ENCODE results near the gene DNAJA4.

Gene DNAJA4

DNA sequence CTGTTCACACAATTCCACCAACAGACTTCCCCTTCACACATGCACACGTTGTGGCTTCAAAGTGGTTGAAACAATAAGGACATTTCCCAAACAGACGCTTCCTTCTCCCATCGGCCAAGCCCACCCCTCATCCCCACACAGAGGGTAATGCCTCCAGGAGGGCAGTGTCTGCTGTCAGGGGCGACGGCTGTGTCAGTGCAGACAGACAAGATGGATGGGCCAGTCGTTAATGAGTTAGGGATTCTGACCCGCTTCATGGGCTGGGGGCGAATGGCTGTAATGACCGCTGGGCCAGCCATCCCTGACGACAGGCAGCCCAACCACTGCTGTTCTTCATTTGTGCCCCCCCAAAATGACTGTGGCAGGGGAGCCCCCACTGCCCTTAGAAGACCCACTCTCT is 55.2 kb downstream of the DNAJA4 start:
- DNase-seq: no peak

DNA sequence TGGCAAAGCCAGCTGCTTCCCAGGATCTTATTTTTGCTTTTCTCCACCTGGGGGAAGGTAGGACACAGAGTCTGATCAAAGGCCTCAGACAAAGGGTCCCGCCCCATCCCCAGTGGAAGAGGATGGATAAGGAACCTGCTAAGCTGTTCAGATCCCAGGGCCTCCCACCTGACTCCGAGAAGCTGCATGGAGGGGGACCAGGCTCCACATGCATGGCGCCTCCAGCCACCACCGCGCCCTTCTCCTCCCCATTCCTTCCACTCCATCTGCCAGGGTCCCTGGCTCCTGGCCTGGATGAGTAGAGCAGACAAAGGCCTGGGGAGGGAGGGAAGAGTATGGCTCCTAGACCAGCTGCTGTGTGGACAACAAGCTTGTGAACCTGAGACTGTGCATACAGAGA is 55.8 kb downstream of the DNAJA4 start:
- DNase-seq: no peak

DNA sequence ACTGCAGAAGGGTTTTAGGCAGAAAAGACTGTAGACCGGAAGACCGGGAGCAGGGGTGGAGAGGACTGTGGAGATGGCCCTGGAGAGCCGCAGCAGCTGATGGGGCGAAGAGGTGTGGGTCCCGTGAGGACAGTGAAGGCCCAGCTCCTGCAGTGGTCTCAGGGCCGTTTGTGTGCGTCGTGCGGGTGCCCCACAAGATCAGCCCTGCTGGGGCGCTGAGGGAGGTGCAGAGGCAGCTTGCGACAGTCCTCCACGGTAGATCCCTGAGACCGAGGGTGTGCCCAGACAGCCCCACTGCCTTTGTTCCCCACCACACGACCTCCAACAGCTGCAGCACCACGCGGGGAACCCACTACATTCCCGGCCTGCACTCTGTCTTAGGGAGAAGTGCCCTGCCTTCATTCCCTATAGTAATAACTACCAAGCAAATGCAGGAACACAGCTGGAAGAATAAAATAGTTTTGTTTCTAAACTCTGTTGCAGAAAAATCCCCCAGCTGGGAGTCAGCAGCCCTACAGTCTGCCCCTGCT is 56.7 kb downstream of the DNAJA4 start:
- no peak for DNase-seq

DNA sequence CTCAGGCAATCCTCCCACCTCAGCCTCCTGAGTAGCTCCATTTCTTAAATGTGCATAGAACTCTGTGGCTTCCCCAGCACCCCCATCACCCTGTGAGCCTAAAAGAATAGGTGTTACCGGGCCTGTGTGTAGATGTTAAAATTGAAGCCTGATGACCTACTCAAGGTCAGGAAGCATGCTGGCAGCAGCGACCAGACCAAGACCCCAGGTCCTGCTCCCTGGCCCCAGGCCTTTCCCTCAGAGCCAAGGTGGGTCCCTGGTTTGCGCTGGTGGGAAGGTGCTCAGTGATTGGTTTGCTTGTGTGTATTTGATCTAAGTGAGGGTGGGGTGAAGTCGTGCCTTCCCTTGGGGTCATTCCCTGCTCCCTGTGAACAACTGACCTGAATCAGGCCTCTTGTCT is 57.4 kb downstream of the DNAJA4 start:
- no peak for DNase-seq

DNA sequence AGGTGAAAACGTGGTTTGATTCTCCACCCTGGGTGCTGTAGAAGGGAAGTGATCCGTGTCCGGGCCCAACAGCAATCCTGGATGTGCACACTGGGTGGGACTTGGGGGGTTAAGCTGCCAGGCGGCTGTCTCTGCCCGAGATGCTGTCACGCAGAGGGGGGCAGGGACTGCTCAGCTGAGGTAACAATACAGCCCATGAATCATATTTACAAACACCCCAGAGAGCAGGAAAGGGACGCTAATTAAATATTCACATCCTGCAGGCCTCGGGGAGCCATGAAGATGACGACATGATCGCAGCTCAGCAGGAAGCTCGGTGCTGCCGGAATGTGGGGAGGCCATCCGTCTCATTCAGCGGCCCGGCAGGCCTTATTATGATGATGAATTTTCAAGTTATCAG is 57.9 kb downstream of the DNAJA4 start:
- DNase-seq: no peak

DNA sequence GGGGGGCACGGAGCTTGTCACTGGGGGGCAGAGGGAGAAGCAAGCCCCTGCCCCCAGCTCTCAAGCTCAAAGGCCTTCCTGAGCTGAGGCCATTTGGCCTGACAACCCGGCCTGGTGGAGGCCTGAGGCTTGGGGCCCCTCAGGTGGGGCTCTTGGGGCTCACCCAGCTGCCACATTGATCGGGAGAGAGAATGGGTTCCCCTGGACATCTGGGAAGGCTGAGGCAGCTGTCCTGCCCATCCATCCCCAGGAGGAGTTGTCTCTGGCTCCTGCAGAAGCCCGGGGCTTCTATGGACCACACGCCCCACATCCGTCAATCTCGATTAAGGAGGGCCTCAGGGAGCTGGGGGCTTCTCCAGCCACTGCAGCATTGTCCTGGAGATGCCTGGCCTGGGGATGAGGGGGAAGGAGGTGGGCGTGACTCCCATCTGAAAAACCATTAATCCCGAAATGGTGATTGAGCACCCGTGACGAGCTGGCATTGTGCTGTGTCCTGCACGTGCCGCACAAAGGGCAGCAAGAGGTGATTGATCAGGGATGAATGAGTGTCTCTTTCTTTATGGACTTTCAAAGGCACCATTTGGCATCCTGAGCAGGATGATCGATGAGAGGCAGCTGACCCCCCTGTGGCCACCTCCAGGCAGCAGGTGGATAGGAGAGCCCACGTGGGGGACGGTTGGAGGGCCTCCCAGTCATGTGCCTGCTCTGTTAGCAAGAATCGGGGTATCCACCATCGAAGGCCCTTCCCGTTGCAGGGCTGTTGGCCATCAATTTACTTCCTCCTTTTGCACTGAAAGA is 58.6 kb downstream of the DNAJA4 start:
- DNase-seq: no peak

DNA sequence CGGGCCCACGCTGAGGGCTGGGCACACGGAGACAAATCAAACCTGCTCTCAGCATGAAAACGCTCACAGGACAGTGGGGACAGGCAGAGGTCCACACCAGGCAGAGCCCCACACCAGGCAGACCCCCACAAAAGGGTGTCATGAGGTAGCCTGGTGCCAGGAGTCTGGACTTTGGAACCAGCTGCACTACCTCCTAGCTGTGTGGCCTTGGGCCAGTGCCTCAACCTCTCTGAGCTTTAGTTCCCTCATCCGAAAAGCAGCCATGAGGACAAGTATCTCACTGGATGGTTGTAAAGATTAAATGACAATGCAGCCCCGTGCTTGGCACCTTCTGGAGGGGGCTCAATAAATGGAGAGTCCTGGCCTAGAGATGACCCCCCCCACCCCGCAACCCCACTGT is 59.3 kb downstream of the DNAJA4 start:
- no peak for DNase-seq

DNA sequence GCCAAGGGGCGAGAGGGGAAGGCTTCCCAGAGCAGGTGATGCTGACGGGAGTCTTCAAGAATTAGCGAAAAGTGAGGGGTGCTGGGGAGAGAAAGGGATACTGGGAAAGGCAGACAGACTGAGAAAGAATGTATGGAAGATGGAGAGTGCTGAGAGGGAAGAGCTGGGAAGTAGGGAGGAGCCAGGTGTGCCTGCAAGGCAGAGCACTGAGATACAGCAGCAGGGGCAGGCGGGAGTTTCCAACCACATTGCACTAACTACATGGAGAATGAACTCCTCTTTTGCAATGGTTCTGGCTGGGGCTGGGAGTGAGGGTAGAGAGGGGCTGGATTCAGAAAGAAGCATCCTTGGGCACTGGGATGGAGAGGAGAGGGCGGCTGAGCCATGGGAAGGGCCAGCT is 59.8 kb downstream of the DNAJA4 start:
- no peak for DNase-seq

DNA sequence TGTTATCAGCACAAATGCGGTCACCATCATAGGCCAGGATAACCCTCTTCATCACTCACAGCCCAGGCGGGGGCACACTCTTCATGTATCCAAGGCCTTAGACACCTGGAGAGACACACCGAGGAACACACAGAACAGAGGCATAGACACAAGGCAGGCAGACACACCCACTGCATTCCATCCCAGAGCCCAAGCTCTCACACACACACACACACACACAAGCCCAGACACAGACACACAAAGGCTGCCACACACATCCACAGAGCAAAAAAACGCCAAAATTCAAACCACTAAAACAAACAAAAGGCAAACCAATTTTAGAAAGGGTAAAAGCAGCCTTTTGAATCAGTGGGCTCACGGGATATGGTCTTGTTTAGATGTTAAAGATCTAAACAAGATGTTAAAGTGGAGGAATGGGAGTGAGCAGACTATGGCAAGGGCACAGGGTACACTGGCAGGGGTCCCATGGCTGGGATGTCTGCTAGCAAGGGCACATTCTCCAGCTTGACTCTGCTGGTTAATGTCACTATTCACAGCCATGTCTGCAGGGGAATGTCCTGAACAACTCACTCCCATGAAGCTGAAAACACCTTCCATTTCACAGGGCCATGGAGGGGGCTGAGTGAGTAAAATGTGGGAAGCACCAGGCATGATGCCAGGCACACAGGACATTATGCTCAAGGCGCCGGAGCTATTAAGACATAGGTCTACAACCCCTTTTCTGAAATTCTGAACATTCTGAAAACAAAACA is 60.9 kb downstream of the DNAJA4 start:
- no peak for DNase-seq

DNA sequence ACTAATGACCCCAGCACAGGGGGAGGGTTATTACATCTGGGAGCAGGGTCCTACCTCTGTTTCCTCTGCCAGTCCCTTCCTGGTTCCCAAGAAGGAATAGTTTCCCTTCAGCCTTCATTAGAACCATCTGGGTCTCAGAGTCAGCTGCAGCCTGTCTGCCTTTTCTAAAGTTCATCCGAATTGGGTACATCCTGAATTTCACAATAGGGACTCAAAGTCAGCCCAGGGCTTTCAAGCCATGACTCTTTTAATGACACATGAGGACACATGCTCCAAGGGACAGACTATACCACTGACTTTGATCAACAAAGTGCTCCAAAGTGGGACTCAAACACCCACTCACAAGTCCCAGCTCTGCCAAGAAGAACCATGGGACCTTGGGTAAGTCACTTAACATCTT is 63.1 kb downstream of the DNAJA4 start:
- no peak for DNase-seq

DNA sequence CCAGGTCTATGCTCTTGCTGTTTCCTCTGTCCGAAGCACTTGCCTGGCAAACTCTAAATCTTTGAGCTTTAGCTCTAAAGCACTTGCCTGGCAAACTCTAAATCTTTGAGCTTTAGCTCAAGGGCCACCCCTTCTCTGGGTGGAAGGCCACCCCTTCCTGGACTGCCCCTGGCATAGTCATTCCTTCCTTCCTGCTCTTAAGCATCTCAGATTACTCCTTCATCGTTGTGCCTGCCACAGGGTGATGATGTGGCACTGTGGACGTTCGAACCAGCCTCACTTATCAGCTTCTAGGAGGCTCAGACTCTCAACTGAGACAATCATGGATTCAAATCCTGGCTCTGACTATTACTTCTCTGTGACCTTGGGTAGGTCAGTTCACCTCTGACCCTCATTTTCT is 65.3 kb downstream of the DNAJA4 start:
- DNase-seq: no peak

Measured in NCI-H526 treated with DMSO at 0.1 percent for 48 hours (cell line).